ENCODE results near the gene KTN1. TPM values are rescaled to one million over a fixed set of nuclear protein-coding genes. Genes with fewer than 3 reads are reported as not detected.

KTN1 gene
- total and polyA plus RNA-seq, 2 experiments from 2014 or later = 119 to 225 TPM

DNA sequence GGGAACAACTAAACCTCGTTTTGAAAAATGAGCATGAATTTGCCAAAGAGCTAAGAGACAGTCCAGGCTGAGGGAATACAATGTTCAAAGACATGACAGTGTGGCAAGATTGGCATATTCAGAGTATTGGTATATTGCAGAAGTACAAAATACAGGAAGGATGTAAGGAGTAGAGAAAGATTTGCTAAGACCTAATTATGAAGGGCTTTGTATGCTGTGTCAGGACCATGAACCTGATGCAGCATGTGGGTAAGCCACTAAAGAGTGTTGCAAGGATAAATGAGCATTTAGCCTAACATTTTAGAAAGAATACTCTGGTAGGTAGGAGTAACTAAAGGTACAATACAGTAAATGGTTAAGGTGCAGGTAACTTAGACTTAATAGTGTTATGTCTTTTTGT, 65.1 kb downstream of the KTN1 start:
- WGBS, 2 experiments (ENCODE audit: low coverage in 1 of 2, low lambda C conversion rate in 2 of 2, missing lambda C conversion rate in 2 of 2) = 40 to 55% methylated on average over 1 of the region's 1 CpG
- Histone ChIP-seq H4K20me1 (ENCODE audit: insufficient read depth) (no peaks in the 10 kb centered on the region), H3K9me3 (ENCODE audit: low read depth) (no peaks in the 10 kb centered on the region), H3K4me2 (ENCODE audit: unreplicated experiment) (no peak overlapping the region), H3K9me2 (ENCODE audit: insufficient read depth) (no peaks in the 10 kb centered on the region), H3K36me3 (ENCODE audit: low read depth) (peaks cover 66% of the 10 kb centered on the region), H2AFZ (no peak overlapping the region), H3K4me1 (ENCODE audit: insufficient read depth) (no peaks in the 10 kb centered on the region), H3K27ac (no peak overlapping the region), H3F3A (ENCODE audit: insufficient read depth) (no peaks in the 10 kb centered on the region), H3K79me2 (ENCODE audit: insufficient read depth) (0 out of 2 replicates have a peak, but pooled peaks cover 6% of the 10 kb centered on the region), H3K27me3 (replicated peaks; ENCODE audit: insufficient read depth) (no peaks in the 10 kb centered on the region), H3K4me3 (no peak overlapping the region), H3K9ac (no peak overlapping the region)
- TF ChIP-seq EZH2 (IDR thresholded peaks at IDR 0.05; ENCODE audit: insufficient read depth, poor library complexity, severe bottlenecking) (no peak), EZH2phosphoT487 (IDR thresholded peaks at IDR 0.05; ENCODE audit: insufficient read depth, low read depth) (no peak)
- in situ Hi-C loops (cut with MboI) = loop anchor here (25.0 kb wide), 1 partner anchor 208 kb away; the partner anchor contains the start of gene TBPL2
- DNase-seq = no peak

DNA sequence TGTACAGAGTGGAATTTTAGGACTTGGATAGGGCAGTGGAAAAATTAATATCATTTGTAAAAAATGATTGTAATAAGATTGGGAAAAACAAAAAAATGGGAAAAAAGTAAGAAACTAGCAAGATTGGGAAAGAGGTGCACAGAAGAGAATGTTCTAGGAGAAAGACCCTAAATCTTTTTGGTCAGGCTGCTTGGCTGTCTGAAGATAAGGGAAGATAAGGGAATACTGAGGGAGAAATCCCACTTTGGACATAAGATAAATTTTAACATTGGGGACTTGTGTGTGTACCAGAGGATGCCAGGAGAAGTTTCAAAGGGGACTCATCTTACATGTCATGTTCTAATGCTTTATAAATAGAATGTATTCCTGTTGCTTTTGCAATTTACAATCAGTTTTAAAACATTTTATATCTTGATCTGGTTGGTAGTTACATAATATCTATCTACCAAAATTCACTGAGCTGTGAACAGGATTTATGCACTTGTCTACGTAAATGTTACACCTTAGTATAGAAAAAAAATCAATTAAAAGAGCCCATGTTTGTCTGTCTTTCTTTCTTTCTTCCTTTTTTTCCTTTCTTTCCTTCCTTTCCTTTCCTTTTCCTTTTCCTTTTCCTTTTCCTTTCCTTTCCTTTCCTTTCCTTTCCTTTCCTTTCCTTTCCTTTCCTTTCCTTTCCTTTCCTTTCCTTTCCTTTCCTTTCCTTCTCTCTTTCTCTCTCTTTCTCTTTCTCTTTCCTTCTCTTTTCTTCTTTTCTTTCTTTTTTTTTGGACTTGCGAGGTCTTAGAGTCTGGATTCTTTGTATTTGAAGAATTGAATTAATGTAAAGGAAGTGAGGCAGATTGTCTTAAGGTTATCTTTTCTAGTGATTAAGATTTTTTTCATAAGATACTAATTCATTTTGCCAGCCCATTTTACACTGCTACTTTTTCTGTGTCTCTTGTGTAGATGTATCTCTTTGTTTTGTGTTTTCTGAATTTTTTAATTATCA, 66.1 kb downstream of the KTN1 start:
- Histone ChIP-seq H4K20me1 (ENCODE audit: insufficient read depth) (no peaks in the 10 kb centered on the region), H3K9me3 (ENCODE audit: low read depth) (no peaks in the 10 kb centered on the region), H3K9ac (no peak overlapping the region), H3K9me2 (ENCODE audit: insufficient read depth) (no peaks in the 10 kb centered on the region), H3K4me2 (ENCODE audit: unreplicated experiment) (no peak overlapping the region), H3K4me3 (no peak overlapping the region), H3K36me3 (ENCODE audit: low read depth) (peaks cover 67% of the 10 kb centered on the region), H3K27me3 (replicated peaks; ENCODE audit: insufficient read depth) (no peaks in the 10 kb centered on the region), H3K79me2 (ENCODE audit: insufficient read depth) (0 out of 2 replicates have a peak, but pooled peaks cover 6% of the 10 kb centered on the region), H3K4me1 (ENCODE audit: insufficient read depth) (no peaks in the 10 kb centered on the region), H3F3A (ENCODE audit: insufficient read depth) (no peaks in the 10 kb centered on the region), H2AFZ (no peak overlapping the region), H3K27ac (no peak overlapping the region)
- WGBS, 2 experiments (ENCODE audit: low coverage in 1 of 2, low lambda C conversion rate in 2 of 2, missing lambda C conversion rate in 2 of 2) = 93 to 98% methylated on average over 2 of the region's 2 CpGs
- TF ChIP-seq EZH2 (IDR thresholded peaks at IDR 0.05; ENCODE audit: insufficient read depth, poor library complexity, severe bottlenecking) (no peak), EZH2phosphoT487 (IDR thresholded peaks at IDR 0.05; ENCODE audit: insufficient read depth, low read depth) (no peak)
- in situ Hi-C loops (cut with MboI) = loop anchor here (25.0 kb wide), 1 partner anchor 209 kb away; the partner anchor contains the start of gene TBPL2
- no peak for DNase-seq

DNA sequence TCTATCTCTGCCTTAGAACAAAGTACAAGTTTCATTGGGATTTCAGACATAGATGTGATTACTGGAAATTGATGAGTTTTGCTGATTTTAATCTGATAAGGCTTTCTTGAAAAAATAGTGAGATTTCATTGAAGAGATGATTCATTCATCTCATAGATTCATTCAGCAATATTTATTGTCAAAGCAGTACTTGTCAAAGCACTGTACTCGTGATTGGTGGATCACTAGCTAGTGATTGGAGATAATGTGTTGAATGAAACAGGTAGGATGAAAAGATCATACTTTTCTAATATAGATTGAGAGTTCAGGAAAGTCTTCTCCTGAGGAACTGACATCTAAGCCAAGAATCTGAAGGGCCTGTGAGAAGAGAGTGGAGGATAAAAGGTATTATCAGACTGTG, 71.0 kb downstream of the KTN1 start:
- Histone ChIP-seq H3F3A (ENCODE audit: insufficient read depth) (no peaks in the 10 kb centered on the region), H3K9me2 (ENCODE audit: insufficient read depth) (no peaks in the 10 kb centered on the region), H3K9ac (no peak overlapping the region), H3K79me2 (ENCODE audit: insufficient read depth) (no peaks in the 10 kb centered on the region), H3K27me3 (replicated peaks; ENCODE audit: insufficient read depth) (no peaks in the 10 kb centered on the region), H4K20me1 (ENCODE audit: insufficient read depth) (no peaks in the 10 kb centered on the region), H2AFZ (no peak overlapping the region), H3K27ac (no peak overlapping the region), H3K9me3 (ENCODE audit: low read depth) (no peaks in the 10 kb centered on the region), H3K4me1 (ENCODE audit: insufficient read depth) (no peaks in the 10 kb centered on the region), H3K4me2 (ENCODE audit: unreplicated experiment) (no peak overlapping the region), H3K4me3 (no peak overlapping the region), H3K36me3 (ENCODE audit: low read depth) (peaks cover 78% of the 10 kb centered on the region)
- DNase-seq = no peak
- WGBS, 2 experiments (ENCODE audit: low coverage in 1 of 2, low lambda C conversion rate in 2 of 2, missing lambda C conversion rate in 2 of 2) = 97 to 100% methylated on average over 1 of the region's 1 CpG
- TF ChIP-seq EZH2 (IDR thresholded peaks at IDR 0.05; ENCODE audit: insufficient read depth, poor library complexity, severe bottlenecking) (no peak), EZH2phosphoT487 (IDR thresholded peaks at IDR 0.05; ENCODE audit: insufficient read depth, low read depth) (no peak)
- in situ Hi-C loops (cut with MboI) = no loop called here

DNA sequence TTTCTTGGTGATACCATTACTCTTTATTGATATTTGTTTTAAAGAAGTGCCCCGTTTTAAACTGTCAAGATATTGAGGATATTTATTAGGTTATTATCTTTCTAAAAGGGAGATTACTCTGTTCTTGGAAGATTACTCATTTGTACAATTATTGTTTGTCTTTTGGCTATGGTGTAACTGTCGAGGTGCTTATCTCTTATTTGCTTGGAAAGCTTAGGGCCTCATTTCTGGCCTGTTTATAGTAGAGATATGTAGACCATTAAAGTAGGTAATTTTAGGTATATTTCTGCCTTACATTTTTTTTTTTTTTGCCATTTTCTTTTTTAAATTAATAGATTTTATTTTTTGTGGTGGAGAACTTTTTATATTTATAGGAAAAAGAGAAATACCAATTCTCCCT, 74.2 kb downstream of the KTN1 start:
- H3K4me3 ChIP-seq = no peak overlapping the region
- no peaks in the 10 kb centered on the region for H3F3A ChIP-seq (ENCODE audit: insufficient read depth)
- DNase-seq = no peak
- H3K36me3 ChIP-seq (ENCODE audit: low read depth) = peaks cover 88% of the 10 kb centered on the region
- no peak overlapping the region for H3K27ac ChIP-seq
- H3K9ac ChIP-seq = no peak overlapping the region
- in situ Hi-C loops (cut with MboI) = no loop called here
- no peaks in the 10 kb centered on the region for H3K4me1 ChIP-seq (ENCODE audit: insufficient read depth)
- H3K9me3 ChIP-seq (ENCODE audit: low read depth) = no peaks in the 10 kb centered on the region
- TF ChIP-seq EZH2phosphoT487 (IDR thresholded peaks at IDR 0.05; ENCODE audit: insufficient read depth, low read depth) (no peak), EZH2 (IDR thresholded peaks at IDR 0.05; ENCODE audit: insufficient read depth, poor library complexity, severe bottlenecking) (no peak)
- 94 to 97% methylated on average over 2 of the region's 2 CpGs for WGBS, 2 experiments (ENCODE audit: low coverage in 1 of 2, low lambda C conversion rate in 2 of 2, missing lambda C conversion rate in 2 of 2)
- H2AFZ ChIP-seq = no peak overlapping the region
- no peak overlapping the region for H3K4me2 ChIP-seq (ENCODE audit: unreplicated experiment)
- no peaks in the 10 kb centered on the region for H4K20me1 ChIP-seq (ENCODE audit: insufficient read depth)
- H3K27me3 ChIP-seq (replicated peaks; ENCODE audit: insufficient read depth) = no peaks in the 10 kb centered on the region
- no peaks in the 10 kb centered on the region for H3K79me2 ChIP-seq (ENCODE audit: insufficient read depth)
- H3K9me2 ChIP-seq (ENCODE audit: insufficient read depth) = no peaks in the 10 kb centered on the region

Measured in GM23248 (cell line).